Transverse colon (tissue), 4 donors: Measurements from ENCODE around the gene SSH2. TPM values are rescaled to one million over a fixed set of nuclear protein-coding genes. Genes with fewer than 3 reads are reported as not detected.

Experiments used
- DNase-seq: peaks from one replicate; pipeline ENCODE4 v3.0.0-alpha.2; 2019
- H3K27ac ChIP-seq, 4 donors: fragments of 200-600 bp; sonication (generic); 2 replicates each; pipeline ENCODE4 v1.5.1; 2016 to 2018; ENCODE audit warnings: inconsistent platforms in 4 of 4
- H3K27me3 ChIP-seq: fragments of 200-600 bp; sonication (generic); 2 replicates; pipeline ENCODE4 v1.5.1; 2017; ENCODE audit warnings: inconsistent platforms
- H3K36me3 ChIP-seq, 4 donors: fragments of 200-600 bp; sonication (generic); 2 replicates each; pipeline ENCODE4 v1.5.1; 2017 to 2019; ENCODE audit warnings: inconsistent platforms in 4 of 4
- H3K4me1 ChIP-seq, 4 donors: fragments of 200-600 bp; sonication (generic); 2 replicates each; pipeline ENCODE4 v1.5.1; 2017 to 2020; ENCODE audit warnings: inconsistent platforms in 4 of 4
- H3K4me3 ChIP-seq, 4 donors: fragments of 200-600 bp; sonication (generic); 1 replicate in 1 of 4; 2 replicates in 3 of 4; pipeline versions ENCODE4 v1.5.1 to v1.6.1; 2017 to 2019; ENCODE audit warnings: inconsistent platforms in 4 of 4
- H3K9me3 ChIP-seq, 2 donors: fragments of 200-600 bp; sonication (generic); 2 replicates each; pipeline ENCODE4 v1.5.1; 2017 to 2019; ENCODE audit warnings: inconsistent platforms in 2 of 2
- EP300 ChIP-seq: sonication (generic); formaldehyde crosslinking; IDR thresholded peaks from one replicate; pipeline ENCODE4 v1.6.1; 2017; ENCODE audit warnings: antibody characterized with exemption, low read depth
- POLR2A ChIP-seq: fragments of 450-650 bp; IDR thresholded peaks from one replicate; pipeline ENCODE4 v1.6.1; 2016; ENCODE audit warnings: antibody characterized with exemption, mild to moderate bottlenecking, moderate library complexity
- POLR2AphosphoS5 ChIP-seq, 3 donors: sonication (generic); formaldehyde crosslinking; IDR thresholded peaks; one replicate each; pipeline ENCODE4 v1.6.1; 2016; ENCODE audit warnings: antibody characterized with exemption in 3 of 3
- WGBS, 2 donors: methylation state at CpG; one replicate each; pipeline ENCODE4 v1.1.5; 2018; ENCODE audit warnings: low coverage in 1 of 2; 5-methylcytosine and 5-hydroxymethylcytosine counted together
- in situ Hi-C, 4 donors: fragments of 200-750 bp; cut with MboI; loops; one replicate each; pipeline versions ENCODE4 v1.15.0 to v1.15.1; 2017; ENCODE audit warnings: low sequenced_read_pairs in 3 of 4, low pct_ligation_motif_present in 1 of 4, low pct_unique_long_range_greater_than_20kb in 1 of 4
- intact Hi-C: fragments of 100-400 bp; cut with DNase I; formaldehyde crosslinking; loops from one replicate; pipeline ENCODE4 v1.15.1; 2023; ENCODE audit warnings: low total_unique reads
- total RNA-seq, 4 donors: library from RNA; depleted of rRNA; stranded (reverse); fragments of >200 nt; gene quantifications; one replicate each; pipeline ENCODE4 v1.1.0, GENCODE V29; 2016
- TF ChIP-seq, protein P1 (sequence below), 5 experiments: fragments of 200-600 bp in 3 of 5; fragments of 450-650 bp in 2 of 5; sonication (generic) in 3 of 5; IDR thresholded peaks; 1 replicate in 2 of 5; 2 replicates in 3 of 5; pipeline ENCODE4 v1.5.1; 2016 to 2017; ENCODE audit warnings: antibody characterized with exemption in 5 of 5, inconsistent platforms in 3 of 5, mild to moderate bottlenecking in 2 of 5, moderate library complexity in 1 of 5

SSH2 gene
- total RNA-seq, 4 donors from 2014 or later = 15.3 to 99.9 (median 46.0) TPM

- Histone ChIP-seq H3K4me1 (peaks cover 0 to 28% (median 0%) of the 10 kb centered on the region in 4 donors), H3K27ac (peak overlapping the region; percentile 6 to 50 (median 36)), H3K9me3 (no peaks in the 10 kb centered on the region), H3K4me3 (no peak overlapping the region), H3K27me3 (no peaks in the 10 kb centered on the region), H3K36me3 (no peaks in the 10 kb centered on the region)
- WGBS, 2 donors = 88 to 98% methylated on average over 1 of the region's 1 CpG
- TF ChIP-seq EP300 = no peak
- TF ChIP-seq, protein P1, sequence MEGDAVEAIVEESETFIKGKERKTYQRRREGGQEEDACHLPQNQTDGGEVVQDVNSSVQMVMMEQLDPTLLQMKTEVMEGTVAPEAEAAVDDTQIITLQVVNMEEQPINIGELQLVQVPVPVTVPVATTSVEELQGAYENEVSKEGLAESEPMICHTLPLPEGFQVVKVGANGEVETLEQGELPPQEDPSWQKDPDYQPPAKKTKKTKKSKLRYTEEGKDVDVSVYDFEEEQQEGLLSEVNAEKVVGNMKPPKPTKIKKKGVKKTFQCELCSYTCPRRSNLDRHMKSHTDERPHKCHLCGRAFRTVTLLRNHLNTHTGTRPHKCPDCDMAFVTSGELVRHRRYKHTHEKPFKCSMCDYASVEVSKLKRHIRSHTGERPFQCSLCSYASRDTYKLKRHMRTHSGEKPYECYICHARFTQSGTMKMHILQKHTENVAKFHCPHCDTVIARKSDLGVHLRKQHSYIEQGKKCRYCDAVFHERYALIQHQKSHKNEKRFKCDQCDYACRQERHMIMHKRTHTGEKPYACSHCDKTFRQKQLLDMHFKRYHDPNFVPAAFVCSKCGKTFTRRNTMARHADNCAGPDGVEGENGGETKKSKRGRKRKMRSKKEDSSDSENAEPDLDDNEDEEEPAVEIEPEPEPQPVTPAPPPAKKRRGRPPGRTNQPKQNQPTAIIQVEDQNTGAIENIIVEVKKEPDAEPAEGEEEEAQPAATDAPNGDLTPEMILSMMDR (IDR thresholded peaks at IDR 0.05) = no peak
- no peak for TF ChIP-seq POLR2A
- TF ChIP-seq POLR2AphosphoS5 (IDR thresholded peaks at IDR 0.05) = no peak
- in situ Hi-C loops = no loop called here
- intact Hi-C loops = no loop called here
- DNase-seq = no peak
These were observed 219.5 kb downstream of the SSH2 start for GRCh38 chr17:29710520-29710884.

DNA sequence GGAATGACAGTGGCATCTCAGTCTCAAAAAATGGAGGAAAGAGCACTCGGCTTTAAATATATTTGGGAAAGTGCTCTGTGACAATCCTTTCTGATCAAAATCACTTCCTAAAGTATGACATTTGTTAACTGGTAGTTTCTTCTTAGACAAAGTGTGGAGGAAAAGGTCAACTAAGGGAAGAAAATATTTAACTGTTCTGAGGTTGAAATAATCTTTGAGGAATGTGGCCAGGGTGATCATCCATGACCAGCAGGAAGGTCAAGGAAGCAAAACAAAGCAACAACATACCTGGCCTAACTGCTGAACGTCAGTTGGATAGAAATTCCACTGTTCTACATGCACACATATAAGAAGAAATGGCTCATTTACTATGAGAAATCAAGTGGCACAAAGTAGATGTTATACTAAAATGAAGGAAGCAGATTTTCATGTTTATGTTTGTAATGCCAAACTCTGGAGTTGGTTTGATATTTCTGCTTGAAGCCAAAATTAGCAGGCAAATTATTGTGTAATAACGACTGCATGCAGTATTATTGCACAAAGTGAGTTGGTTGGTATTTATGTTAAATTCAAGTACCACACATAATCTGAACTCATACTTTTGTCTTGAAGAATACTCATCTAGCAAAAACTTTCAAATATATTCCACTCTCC is 220.0 kb downstream of the SSH2 start:
- no peaks in the 10 kb centered on the region for H3K9me3 ChIP-seq
- TF ChIP-seq, protein P1 (IDR thresholded peaks at IDR 0.05) = no peak
- TF ChIP-seq POLR2A = no peak
- no peak for TF ChIP-seq POLR2AphosphoS5 (IDR thresholded peaks at IDR 0.05)
- no peak for TF ChIP-seq EP300
- intact Hi-C loops (no loop called here), in situ Hi-C loops (no loop called here)
- no peaks in the 10 kb centered on the region for H3K27me3 ChIP-seq
- no peak for DNase-seq
- peaks cover 0 to 28% (median 0%) of the 10 kb centered on the region in 4 donors for H3K4me1 ChIP-seq
- WGBS, 2 donors = 68% methylated on average over 3 of the region's 3 CpGs
- H3K27ac ChIP-seq = peak overlapping the region; percentile 6 to 50 (median 36)
- no peak overlapping the region for H3K4me3 ChIP-seq
- H3K36me3 ChIP-seq = no peaks in the 10 kb centered on the region

- intact Hi-C loops (no loop called here), in situ Hi-C loops (no loop called here)
- Histone ChIP-seq H3K27me3 (no peaks in the 10 kb centered on the region), H3K4me1 (peaks cover 0 to 17% (median 0%) of the 10 kb centered on the region in 4 donors), H3K9me3 (no peaks in the 10 kb centered on the region), H3K4me3 (no peak overlapping the region), H3K27ac (peak overlapping the region; percentile 56 to 74 (median 62)), H3K36me3 (peaks cover 0 to 6% (median 0%) of the 10 kb centered on the region in 4 donors)
- TF ChIP-seq, protein P1 (IDR thresholded peaks at IDR 0.05) = no peak
- TF ChIP-seq EP300 (no peak), POLR2AphosphoS5 (IDR thresholded peaks at IDR 0.05) (no peak), POLR2A (no peak)
- DNase-seq = no peak
These were observed 222.8 kb downstream of the SSH2 start for GRCh38 chr17:29707212-29707571.

DNA sequence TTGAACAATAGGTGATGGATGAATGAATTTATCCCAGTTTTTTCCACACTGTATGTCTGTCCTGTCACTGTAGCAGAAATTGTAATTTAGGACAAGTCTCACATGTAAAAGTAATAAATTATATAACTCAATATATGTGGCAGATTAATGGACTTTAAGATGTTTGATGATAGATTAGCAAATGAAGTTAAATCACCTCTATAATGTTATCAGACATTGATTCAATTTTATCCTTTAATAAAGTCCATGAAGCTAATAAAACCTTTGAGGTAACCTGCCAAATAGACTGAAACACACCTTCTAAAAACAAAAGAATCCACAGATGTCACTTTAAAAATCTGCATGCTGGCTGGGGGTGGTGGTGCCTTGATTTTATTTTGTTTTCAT is 224.0 kb downstream of the SSH2 start:
- H3K4me3 ChIP-seq = no peak overlapping the region
- TF ChIP-seq EP300 (no peak), POLR2AphosphoS5 (IDR thresholded peaks at IDR 0.05) (no peak), POLR2A (no peak)
- TF ChIP-seq, protein P1 (IDR thresholded peaks at IDR 0.05) = no peak
- intact Hi-C loops (no loop called here), in situ Hi-C loops (no loop called here)
- no peak for DNase-seq
- H3K27ac ChIP-seq = peak overlapping the region; percentile 56 to 74 (median 62)
- H3K27me3 ChIP-seq = no peaks in the 10 kb centered on the region
- no peaks in the 10 kb centered on the region for H3K9me3 ChIP-seq
- peaks cover 0 to 17% (median 0%) of the 10 kb centered on the region in 4 donors for H3K4me1 ChIP-seq
- peaks cover 0 to 15% (median 0%) of the 10 kb centered on the region in 4 donors for H3K36me3 ChIP-seq
